Astrocyte (in vitro differentiated cells and primary cell): ENCODE results near the gene CMTM5.

Experiments used
- CTCF ChIP-seq: IDR thresholded peaks from 2 replicates; pipeline ENCODE4 v1.5.1; 2011; ENCODE audit warnings: low read depth, mild to moderate bottlenecking, inconsistent platforms, low read length, moderate library complexity; ENCODE audit not compliant: insufficient read depth
- EZH2 ChIP-seq: IDR thresholded peaks from 2 replicates; pipeline ENCODE4 v1.6.1; 2012; ENCODE audit warnings: mild to moderate bottlenecking, low read length, inconsistent platforms; ENCODE audit not compliant: insufficient read depth

- TF ChIP-seq CTCF (no peak), EZH2 (no peak)
Measured at GRCh38 chr14:23387916-23388882, 11.4 kb downstream of the CMTM5 start.
